Iris pigment epithelial cell (primary cell): ENCODE measurements around the gene CRB2.

Experiments used
- DNase-seq: peaks from one replicate; pipeline ENCODE4 v3.0.0-alpha.2; 2011; ENCODE audit warnings: low read depth

The CRB2 gene

DNA sequence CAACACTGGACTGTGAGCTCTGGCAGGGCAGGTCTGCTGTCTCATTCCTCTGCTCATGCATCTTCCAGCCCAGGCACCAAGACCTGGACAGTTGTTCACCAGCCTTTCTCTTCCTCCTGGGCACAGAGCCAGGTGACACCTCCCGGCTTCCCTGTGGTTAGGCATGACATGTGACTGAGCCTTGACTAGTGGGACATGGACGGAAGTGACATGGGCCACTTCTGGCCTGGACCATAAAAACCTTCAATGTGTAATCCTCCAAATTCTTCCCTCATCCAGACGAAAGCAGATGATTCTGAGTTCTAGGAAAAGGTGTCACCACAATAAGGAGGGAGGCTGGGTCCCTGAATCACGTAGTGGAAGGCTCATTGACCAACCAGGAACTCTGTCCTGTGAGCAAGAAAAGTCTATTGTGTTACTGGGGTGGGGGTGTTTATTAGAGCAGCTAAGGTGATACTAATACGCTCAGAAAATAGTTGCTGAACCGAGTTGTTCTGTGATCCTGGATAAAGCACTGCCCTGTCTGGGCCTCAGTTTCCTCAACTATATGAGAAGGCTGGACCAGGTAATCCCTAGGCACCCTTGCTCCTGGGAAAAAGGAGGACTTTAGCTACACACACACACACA, 26.6 kb upstream of the CRB2 start:
- DNase-seq = no peak

DNA sequence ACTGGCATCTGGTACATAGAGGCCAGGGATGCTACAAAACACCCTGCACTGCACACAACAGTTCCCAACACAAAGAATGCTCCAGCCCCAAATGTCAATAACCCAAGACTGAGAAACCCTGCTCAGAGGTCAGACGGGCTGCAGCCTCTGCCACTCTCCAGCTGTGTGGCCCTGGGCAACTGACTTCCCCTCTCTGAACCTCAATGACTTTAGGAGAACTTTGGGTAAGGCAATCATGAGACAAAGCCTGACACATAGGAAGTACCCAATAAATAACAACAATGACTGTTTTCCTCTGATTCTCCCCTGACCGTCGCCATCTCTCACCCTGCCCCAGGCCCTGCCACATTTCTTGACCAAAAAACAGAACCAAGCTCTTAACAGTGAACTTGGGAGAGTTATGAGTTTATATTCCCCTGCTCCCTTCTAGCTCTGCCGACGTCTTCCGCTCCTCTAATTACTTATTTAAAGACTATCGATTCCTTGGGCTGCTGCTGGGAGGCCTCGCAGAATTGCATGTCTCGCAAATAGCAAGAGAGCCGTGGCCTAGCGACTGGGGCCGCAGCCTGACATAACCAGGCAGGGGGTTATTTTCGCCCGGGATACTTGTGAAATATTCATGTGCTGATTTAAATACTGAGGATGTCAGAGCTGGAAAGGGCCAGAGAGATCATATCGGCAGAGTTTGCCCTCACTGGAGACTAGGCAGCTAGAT, 24.5 kb upstream of the CRB2 start:
- no peak for DNase-seq

DNA sequence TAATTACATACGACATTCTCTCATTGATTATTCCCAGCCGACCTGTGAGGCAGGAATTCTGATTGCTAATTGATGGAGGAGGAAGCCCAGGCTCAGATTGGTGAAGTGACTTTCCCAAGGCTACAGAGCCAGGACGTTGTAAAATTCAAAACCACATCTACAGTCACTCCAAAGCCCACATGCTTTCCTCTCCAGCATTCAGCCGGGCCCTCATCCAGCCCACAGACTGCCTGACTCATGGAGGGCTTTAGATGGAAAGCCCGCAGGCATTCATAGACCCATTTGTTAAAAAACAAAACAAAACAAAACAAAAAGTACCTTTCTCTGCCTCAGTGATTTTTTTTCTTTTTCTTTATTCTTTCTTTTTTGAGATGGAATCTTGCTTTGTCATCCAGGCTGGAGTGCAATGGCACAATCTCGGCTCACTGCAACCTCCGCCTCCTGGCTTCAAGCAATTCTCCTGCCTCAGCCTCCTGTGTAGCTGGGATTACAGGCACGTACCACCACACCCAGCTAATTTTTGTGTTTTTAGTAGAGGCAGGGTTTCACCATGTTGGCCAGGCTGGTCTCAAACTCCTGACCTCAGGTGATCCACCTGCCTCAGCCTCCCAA, 22.8 kb upstream of the CRB2 start:
- DNase-seq = peak; percentile 54

DNA sequence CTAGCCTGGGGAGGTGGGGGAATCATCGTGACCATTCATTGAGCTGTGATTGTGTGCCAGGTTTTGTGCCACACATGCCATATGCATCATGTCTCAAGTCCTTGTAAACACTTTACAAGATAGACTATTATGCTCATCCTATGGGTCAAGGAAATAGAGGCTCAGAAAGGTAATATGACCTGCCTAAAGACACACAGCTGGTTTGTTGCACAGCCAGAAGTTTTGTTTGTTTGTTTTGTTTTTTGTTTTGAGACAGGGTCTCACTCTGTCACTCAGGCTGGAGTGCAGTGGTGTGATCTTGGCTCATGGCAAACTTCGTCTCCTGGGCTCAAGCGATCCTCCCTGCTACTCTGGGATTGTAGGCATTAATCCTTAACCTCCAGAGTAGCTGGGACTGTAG, 21.4 kb upstream of the CRB2 start:
- DNase-seq = no peak

- peak; percentile 58 for DNase-seq
These were observed 20.6 kb upstream of the CRB2 start for GRCh38 chr9:123335193-123335985.

- DNase-seq = no peak
These were observed 20.0 kb upstream of the CRB2 start for GRCh38 chr9:123335986-123336329.

GRCh38 chr9:123336449-123336848, 19.5 kb upstream of the CRB2 start:
- no peak for DNase-seq

DNA sequence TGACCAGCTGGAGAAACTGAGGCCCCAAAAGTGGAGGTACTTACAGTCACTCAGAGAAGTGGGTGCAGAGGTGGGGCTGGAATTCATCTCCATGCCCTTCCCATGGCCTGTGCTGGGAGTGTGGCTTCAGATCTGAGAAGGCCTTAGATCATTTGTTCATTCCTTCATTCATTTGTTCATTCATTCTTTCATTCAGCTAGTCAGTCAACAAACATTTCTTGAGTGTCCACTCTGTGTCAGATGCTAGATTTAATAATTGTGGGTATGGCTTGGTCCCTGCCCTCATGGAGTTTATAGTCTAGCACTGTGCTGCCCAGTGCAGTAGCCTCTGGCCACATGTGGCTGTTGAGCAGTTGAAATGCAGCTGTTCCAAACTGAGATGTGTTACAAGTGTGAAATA, 19.0 kb upstream of the CRB2 start:
- no peak for DNase-seq

DNA sequence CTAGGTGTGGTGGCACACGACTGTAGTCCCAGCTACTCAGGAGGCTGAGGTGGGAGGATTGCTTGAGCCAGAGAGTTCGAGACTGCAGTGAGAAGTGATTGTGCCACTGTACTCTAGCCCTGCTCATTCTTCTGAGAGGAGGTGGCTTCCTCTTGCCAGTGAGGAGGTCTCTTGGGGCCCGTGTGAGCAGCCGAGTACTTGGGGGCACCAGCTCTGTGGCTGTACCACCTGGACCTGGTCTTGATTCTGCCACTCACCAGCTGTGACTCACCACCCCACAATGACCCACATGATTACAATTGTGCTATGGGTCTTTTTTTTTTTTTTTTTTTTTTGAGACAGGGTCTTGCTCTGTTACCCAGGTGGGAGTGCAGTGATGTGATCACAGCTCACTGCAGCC, 18.0 kb upstream of the CRB2 start:
- no peak for DNase-seq

- DNase-seq = peak; percentile 25
These were observed 17.0 kb upstream of the CRB2 start for GRCh38 chr9:123338710-123339665.

DNA sequence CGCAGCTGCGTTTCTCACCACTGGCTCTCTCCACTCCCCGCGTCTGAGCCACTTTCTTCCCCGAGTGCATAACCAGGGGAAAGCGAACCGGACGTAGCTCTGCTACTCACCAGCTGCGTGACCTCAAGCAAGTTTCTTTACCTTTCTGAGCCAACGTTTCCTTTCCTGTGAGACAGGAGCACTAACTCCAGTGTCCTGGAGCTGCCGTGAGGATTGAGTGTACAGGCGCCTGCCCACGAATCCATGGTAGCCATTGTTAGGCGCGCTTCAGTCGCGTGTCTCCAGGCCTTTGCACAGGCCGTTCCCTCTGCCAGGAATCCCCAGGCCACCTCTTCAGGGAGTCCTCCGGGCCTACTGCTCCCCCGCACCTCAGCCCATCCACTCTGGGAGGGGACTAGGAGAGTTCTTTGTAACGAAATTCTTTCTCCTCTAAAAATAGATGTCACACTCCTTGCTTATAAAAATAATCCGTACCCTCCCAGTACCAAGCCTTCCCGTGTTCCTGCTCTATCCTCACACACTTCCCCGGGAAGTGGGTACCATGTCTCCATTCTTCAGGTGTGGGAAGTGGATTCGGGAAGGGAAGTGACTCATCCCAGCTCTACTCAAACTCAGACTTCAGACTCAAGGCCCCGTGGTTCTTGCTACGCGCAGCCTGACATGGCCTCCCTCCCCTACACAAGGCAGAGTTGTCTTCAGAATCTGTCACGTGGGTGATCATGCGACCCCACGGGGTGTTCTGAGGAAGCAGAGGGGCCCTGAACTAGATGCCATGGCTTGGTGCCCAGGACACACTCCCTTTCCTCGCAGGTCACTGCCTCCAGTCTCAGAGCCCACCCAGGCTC, 16.1 kb upstream of the CRB2 start:
- DNase-seq = peak; percentile 16

GRCh38 chr9:123341816-123342215, 14.2 kb upstream of the CRB2 start:
- no peak for DNase-seq

- no peak for DNase-seq
These were observed 13.8 kb upstream of the CRB2 start for GRCh38 chr9:123342247-123342646.

DNA sequence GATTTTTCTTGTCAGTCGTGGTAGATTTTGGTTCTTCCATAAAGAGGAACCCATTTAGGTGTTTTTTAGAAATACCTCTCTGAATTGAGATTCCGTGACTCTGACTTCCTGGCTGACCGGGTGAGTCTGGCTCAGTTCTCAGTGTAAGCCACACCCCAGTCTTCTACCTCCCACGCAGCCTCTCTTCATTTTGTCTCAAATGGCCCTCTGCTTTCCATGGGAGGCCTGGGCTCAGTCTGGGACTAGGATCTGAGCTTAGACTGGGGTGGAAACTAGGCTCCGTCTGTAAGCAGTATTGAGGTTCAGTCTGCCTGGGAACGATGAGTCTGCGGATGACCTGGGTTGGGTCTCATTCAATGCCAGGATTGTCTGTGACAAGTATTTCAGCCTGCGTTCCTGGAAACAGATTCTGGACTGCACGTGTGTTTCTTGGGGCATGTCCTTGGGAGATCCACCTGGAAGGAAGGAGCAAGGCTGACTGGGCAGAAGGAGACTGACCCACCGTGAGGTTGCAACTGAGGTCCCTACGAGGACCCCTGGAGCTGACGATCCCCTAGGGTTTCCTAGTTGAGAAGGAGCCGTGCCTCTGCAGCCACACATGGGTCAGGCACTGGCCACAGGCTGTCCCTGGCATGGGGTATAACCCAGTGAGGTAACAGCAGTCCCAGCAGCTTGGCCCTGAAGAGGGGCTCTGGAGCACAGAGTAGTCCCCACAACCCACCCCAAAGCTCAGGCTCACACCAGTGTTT, 12.4 kb upstream of the CRB2 start:
- no peak for DNase-seq

DNA sequence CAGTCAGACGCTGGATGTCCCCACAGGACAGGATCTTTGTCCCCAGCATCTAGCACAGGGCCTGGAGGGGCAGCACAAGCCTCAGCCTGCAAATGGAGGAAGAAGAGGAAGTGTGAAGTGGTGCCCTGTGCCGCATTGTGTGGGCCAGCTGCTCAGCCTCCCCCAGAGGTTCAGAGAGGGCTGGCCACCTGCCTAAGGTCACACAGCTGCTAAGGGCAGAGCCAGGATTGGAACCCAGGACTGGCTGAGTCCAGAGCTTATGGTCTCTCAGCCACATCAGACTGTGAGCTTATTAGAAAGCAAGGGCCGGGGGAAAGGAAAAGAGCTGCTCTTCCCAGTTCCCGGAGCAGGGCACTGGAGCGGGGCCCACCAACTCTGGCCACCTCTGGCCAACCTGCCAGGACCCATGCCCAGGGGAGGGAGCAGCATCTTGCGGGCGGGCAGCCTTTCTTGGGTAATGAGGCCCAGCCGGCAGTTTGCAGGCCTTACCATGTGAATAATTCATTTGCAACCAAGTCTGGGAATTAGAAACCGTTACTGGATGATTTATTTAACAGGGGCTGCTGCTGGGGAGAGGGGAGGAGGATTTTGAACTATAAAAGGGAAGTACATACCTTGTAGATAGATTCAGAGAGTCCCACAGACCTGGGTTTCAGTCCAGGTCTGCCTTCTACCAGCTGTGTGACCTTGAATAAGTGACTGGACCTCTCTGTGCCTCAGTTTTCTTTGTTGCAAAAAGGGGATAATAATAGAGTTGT, 11.6 kb upstream of the CRB2 start:
- no peak for DNase-seq

DNA sequence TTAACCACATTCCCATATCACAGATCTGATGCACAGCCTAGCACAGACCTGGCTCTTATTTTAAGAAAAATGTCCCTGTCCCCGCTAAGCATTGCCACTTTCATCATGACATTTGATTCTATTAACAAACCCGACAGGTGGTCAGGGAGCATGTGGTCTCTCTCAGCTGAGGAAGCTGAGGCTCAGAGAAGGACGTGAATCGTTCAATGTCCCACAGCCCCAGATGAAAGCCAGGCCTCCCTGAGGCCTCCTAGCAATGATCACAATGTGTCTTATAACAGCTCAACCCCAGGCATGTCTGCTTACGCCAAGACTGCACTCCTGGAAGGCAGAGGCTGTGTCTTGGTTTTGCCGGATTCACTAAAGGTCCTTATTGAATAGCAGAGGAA, 10.4 kb upstream of the CRB2 start:
- no peak for DNase-seq

- DNase-seq = no peak
These were observed 10.0 kb upstream of the CRB2 start for GRCh38 chr9:123346026-123346425.

DNA sequence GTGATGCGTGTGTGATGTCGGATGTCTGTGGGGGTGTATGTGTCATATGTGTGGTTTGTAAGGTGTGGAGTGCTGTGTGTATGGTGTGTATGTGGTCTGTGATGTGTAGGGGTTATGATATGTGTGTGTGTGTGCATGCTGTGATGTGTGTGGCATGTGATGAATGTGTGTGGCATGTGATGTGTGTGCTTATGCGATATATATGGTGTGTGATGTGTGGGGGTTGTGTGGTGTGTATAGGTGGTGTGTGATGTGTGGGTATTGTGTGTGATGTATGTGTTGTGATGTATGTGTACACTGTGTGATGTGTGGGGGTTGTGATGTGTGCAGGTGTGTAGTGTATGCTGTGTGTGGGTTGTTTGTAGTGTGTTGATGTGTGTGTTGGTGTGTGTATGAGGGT, 9.2 kb upstream of the CRB2 start:
- no peak for DNase-seq

DNA sequence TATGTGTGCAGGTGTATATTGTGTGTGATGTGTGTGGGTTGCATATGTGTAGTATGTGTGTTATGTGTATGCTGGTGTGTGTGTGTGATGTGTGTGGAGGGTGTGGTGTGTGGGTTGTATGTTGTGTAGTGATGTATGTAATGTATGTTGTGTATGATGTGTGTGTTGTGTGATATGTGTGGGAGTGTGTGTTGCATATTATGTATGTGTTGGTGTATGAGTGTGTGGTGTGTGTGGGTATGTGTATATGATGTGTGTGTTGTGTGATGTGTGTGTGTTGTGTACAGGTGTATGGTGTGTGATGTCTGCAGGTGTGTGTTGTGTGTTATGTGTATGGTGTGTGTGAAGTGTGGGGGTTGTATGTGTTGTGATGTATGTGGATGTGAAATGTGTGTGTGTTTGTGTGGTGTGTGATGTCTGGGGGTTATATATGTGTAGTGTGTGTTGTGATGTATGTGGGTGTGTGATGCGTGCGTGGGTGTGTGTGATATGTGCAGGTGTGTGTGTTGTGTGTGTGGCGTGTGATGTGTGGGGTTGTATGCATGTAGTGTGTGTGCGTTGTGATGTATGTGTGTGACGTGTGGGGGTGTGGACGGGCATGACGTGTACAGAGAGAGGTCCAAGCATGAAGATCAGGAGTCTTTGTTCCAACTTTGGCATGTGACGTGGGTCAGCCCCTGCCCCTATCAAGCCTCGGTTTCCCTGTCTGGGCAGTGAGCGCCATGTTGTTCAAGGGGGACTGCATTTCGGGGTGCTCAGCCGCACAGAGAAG, 8.5 kb upstream of the CRB2 start:
- DNase-seq = no peak
